GM19468 (cell line): ENCODE measurements around the gene GPATCH2.
"Not testable (repeated sequence)": the region's sequence is repeated elsewhere in the genome, so short reads cannot be mapped to it uniquely, and the experiment has no call there.

Experiments used
- ATAC-seq: cut with Tn5 transposase; IDR thresholded peaks from one replicate; pipeline ENCODE4 v1.9.1; 2021; ENCODE audit warnings: mild to moderate bottlenecking, moderate library complexity, moderate number of reproducible peaks; ENCODE audit not compliant: unreplicated experiment; ENCODE audit errors: extremely low read depth

GPATCH2 gene

DNA sequence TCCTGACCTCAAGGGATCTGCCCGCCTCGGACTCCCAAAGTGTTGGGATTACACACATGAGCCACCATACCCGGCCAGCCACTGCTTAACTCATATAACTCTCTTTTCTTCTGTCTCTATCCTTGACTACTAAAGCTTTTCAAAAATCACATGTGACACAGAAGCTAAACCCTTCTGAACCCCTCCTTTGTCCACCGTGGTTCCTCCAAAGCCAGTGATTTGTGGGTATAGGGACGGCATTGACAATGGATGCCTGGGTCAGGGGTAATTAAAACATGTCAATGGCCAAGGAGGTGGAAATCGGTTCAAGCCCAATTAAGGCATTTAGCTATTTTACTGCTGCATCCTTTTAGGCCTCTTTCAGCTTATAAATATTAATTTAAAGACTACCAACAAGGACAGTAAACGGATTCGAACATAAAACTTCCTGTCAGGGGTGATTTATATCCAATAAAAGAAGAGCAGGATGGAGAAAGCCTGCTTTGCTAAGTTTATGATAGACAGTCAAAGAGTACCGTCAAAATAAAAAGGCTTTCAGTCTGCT lies 242.3 kb downstream of the GPATCH2 start:
- no peak for ATAC-seq

DNA sequence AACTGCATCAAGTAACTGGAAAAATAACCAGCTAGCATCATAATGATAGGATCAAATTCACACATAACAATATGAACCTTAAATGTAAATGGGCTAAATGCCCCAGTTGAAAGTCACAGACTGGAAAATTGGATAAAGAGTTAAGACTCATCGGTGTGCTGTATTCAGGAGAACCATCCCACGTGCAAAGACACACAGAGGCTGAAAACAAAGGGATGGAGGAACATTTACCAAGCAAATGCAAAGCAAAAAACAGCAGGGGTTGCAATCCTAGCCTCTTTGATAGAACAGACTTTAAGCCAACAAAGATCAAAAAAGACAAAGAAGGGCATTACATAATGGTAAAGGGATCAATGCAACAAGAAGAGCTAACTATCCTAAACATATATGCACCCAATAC lies 249.1 kb downstream of the GPATCH2 start:
- ATAC-seq: not testable (repeated sequence)

- not testable (repeated sequence) for ATAC-seq
These were observed 251.1 kb downstream of the GPATCH2 start for GRCh38 chr1:217379804-217380203.

GRCh38 chr1:217379336-217379735 lies 251.6 kb downstream of the GPATCH2 start:
- no peak for ATAC-seq
